OCI-LY3 (cell line): ENCODE data around the gene NDE1.

ENCODE experiments used
- CTCF ChIP-seq: fragments of 200-600, 300-600 bp; sonication (generic); IDR thresholded peaks from 2 replicates; pipeline ENCODE4 v1.5.1; 2014; ENCODE audit warnings: antibody characterized with exemption, low read length, low read depth
- EZH2phosphoT487 ChIP-seq: fragments of 200-600 bp; shearing (Covaris generic); IDR thresholded peaks from 2 replicates; pipeline ENCODE4 v1.6.1; 2018; ENCODE audit warnings: antibody characterized with exemption, mixed run types, low read depth

GRCh38 chr16:15714393-15715172 is 64.5 kb downstream of the NDE1 start:
- no peak for TF ChIP-seq CTCF
- TF ChIP-seq EZH2phosphoT487 = no peak
